Neural progenitor cell (in vitro differentiated cells): ENCODE results near the gene PNMA8A.

ENCODE experiments used
- CTCF ChIP-seq: fragments of 200-600 bp; sonication (generic); IDR thresholded peaks from 2 replicates; pipeline ENCODE4 v1.5.1; 2017; ENCODE audit warnings: antibody characterized with exemption, mild to moderate bottlenecking
- EZH2 ChIP-seq: fragments of 200-600 bp; sonication (generic); IDR thresholded peaks from 2 replicates; pipeline ENCODE4 v1.6.1; 2017; ENCODE audit warnings: antibody characterized with exemption, mild to moderate bottlenecking, moderate library complexity
- EZH2phosphoT487 ChIP-seq: fragments of 200-600 bp; sonication (generic); IDR thresholded peaks from 2 replicates; pipeline ENCODE4 v1.6.1; 2017; ENCODE audit warnings: antibody characterized with exemption

DNA sequence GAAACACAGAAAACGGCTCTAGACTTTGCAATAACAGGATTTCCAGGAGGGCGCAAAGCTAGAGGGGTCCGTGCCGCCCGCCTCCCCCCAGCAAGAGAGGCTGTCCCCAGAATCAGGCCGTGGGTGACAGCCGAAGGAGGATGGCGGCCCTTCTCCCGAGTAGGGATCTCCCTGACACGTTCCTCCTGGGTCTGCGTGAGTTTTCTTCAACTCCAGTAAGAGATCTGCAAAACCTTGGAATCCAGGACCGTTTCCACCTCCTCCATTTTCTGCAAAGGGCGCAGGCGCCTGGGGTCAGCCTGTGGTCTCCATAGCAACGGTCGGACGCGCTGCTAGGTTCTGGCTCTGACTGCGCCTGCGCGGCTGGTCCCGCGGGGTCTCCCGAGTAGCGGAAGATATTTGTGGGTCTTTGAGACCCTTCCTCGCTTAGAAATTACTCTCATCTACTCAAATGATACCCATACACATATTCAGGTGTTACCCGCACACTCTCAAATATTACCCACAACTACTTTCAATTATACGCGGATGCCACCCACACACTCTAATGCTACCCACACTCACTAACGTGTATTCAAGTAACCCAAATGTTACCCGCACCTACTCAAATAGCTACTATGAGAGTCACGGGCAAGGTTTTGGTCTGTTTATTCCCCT lies 44.7 kb downstream of the PNMA8A start:
- TF ChIP-seq CTCF, result no peak
- TF ChIP-seq EZH2, result no peak
- no peak for TF ChIP-seq EZH2phosphoT487
